ENCODE results near the gene ARAP2. TPM values are rescaled to one million over a fixed set of nuclear protein-coding genes. Genes with fewer than 3 reads are reported as not detected.
A peak's percentile ranks its signal among the peaks of the same experiment; 100 is the strongest.

ARAP2 gene
- total and polyA plus RNA-seq, 5 donors from 2014 or later, result 10.2 to 92.2 (median 14.6) TPM

GRCh38 chr4:36269533-36270173, 25.3 kb upstream of the ARAP2 start:
- Histone ChIP-seq H3K9me3 (ENCODE audit: control insufficient read depth in 2 of 2, low read length in 2 of 2) (no peaks in the 10 kb centered on the region), H3K4me1 (ENCODE audit: control insufficient read depth, insufficient read depth, low read length, poor library complexity, severe bottlenecking) (no peaks in the 10 kb centered on the region), H3K36me3 (ENCODE audit: control insufficient read depth, insufficient read depth, low read length) (no peaks in the 10 kb centered on the region), H3K4me3 (ENCODE audit: low read depth, low read length) (no peak overlapping the region), H3K27ac (ENCODE audit: insufficient read depth, low read length, poor library complexity, severe bottlenecking) (no peak overlapping the region), H3K27me3 (ENCODE audit: control insufficient read depth, insufficient read depth, low read length) (no peaks in the 10 kb centered on the region)
- Mint-ChIP-seq H3K36me3 (no peaks in the 10 kb centered on the region), H3K4me1 (peaks cover 10 to 25% (median 15%) of the 10 kb centered on the region in 4 donors), H3K9me3 (no peaks in the 10 kb centered on the region), H3K4me3 (no peak overlapping the region), H3K27me3 (peaks cover 4% of the 10 kb centered on the region), H3K27ac (peak overlapping the region in 1 of 3 donors; percentile 45)
- ATAC-seq (ENCODE audit: low read depth in 2 of 2) (no peak), DNase-seq (no peak)

GRCh38 chr4:36269101-36269500, 24.8 kb upstream of the ARAP2 start:
- Histone ChIP-seq H3K27ac (ENCODE audit: insufficient read depth, low read length, poor library complexity, severe bottlenecking) (no peak overlapping the region), H3K36me3 (ENCODE audit: control insufficient read depth, insufficient read depth, low read length) (no peaks in the 10 kb centered on the region), H3K9me3 (ENCODE audit: control insufficient read depth in 2 of 2, low read length in 2 of 2) (no peaks in the 10 kb centered on the region), H3K4me3 (ENCODE audit: low read depth, low read length) (no peak overlapping the region), H3K27me3 (ENCODE audit: control insufficient read depth, insufficient read depth, low read length) (no peaks in the 10 kb centered on the region), H3K4me1 (ENCODE audit: control insufficient read depth, insufficient read depth, low read length, poor library complexity, severe bottlenecking) (no peaks in the 10 kb centered on the region)
- DNase-seq (peak in 2 of 3 donors; percentile 22), ATAC-seq (ENCODE audit: low read depth in 2 of 2) (peak; percentile 60 to 72)
- Mint-ChIP-seq H3K27ac (peak overlapping the region in 2 of 3 donors; percentile 45 to 55), H3K36me3 (no peaks in the 10 kb centered on the region), H3K9me3 (no peaks in the 10 kb centered on the region), H3K27me3 (peaks cover 4% of the 10 kb centered on the region), H3K4me1 (peaks cover 10 to 25% (median 15%) of the 10 kb centered on the region in 4 donors), H3K4me3 (no peak overlapping the region)

- Histone ChIP-seq H3K27me3 (ENCODE audit: control insufficient read depth, insufficient read depth, low read length) (no peaks in the 10 kb centered on the region), H3K4me3 (ENCODE audit: low read depth, low read length) (no peak overlapping the region), H3K36me3 (ENCODE audit: control insufficient read depth, insufficient read depth, low read length) (no peaks in the 10 kb centered on the region), H3K27ac (ENCODE audit: insufficient read depth, low read length, poor library complexity, severe bottlenecking) (no peak overlapping the region), H3K9me3 (ENCODE audit: control insufficient read depth in 2 of 2, low read length in 2 of 2) (no peaks in the 10 kb centered on the region), H3K4me1 (ENCODE audit: control insufficient read depth, insufficient read depth, low read length, poor library complexity, severe bottlenecking) (no peaks in the 10 kb centered on the region)
- DNase-seq (peak in 1 of 3 donors; percentile 29), ATAC-seq (ENCODE audit: low read depth in 2 of 2) (peak in 1 of 2 donors; percentile 26)
- H3K9me3 Mint-ChIP-seq, result no peaks in the 10 kb centered on the region
- peak overlapping the region in 2 of 3 donors; percentile 12 to 40 for H3K27ac Mint-ChIP-seq
- peaks cover 4% of the 10 kb centered on the region for H3K27me3 Mint-ChIP-seq
- no peak overlapping the region for H3K4me3 Mint-ChIP-seq
- H3K36me3 Mint-ChIP-seq, result no peaks in the 10 kb centered on the region
- H3K4me1 Mint-ChIP-seq, result peaks cover 10 to 25% (median 15%) of the 10 kb centered on the region in 4 donors
Measured at GRCh38 chr4:36267486-36268268, 23.4 kb upstream of the ARAP2 start.

GRCh38 chr4:36264207-36264826, 20.0 kb upstream of the ARAP2 start:
- DNase-seq, result no peak
- Histone ChIP-seq H3K36me3 (ENCODE audit: control insufficient read depth, insufficient read depth, low read length) (no peaks in the 10 kb centered on the region), H3K27me3 (ENCODE audit: control insufficient read depth, insufficient read depth, low read length) (no peaks in the 10 kb centered on the region), H3K4me3 (ENCODE audit: low read depth, low read length) (no peak overlapping the region), H3K9me3 (ENCODE audit: control insufficient read depth in 2 of 2, low read length in 2 of 2) (no peaks in the 10 kb centered on the region), H3K27ac (ENCODE audit: insufficient read depth, low read length, poor library complexity, severe bottlenecking) (no peak overlapping the region), H3K4me1 (ENCODE audit: control insufficient read depth, insufficient read depth, low read length, poor library complexity, severe bottlenecking) (no peaks in the 10 kb centered on the region)
- Mint-ChIP-seq H3K9me3 (peaks cover 0 to 2% (median 0%) of the 10 kb centered on the region in 7 donors), H3K36me3 (no peaks in the 10 kb centered on the region), H3K4me1 (peaks cover 10 to 22% (median 14%) of the 10 kb centered on the region in 4 donors), H3K4me3 (no peak overlapping the region), H3K27me3 (no peaks in the 10 kb centered on the region), H3K27ac (no peak overlapping the region)
- ATAC-seq (ENCODE audit: low read depth in 2 of 2), result no peak

GRCh38 chr4:36260731-36261130, 16.4 kb upstream of the ARAP2 start:
- H3K9me3 Mint-ChIP-seq, result peaks cover 0 to 2% (median 0%) of the 10 kb centered on the region in 7 donors
- peaks cover 9 to 18% (median 10%) of the 10 kb centered on the region in 4 donors for H3K4me1 Mint-ChIP-seq
- DNase-seq (no peak), ATAC-seq (ENCODE audit: low read depth in 2 of 2) (no peak)
- Histone ChIP-seq H3K27ac (ENCODE audit: insufficient read depth, low read length, poor library complexity, severe bottlenecking) (no peak overlapping the region), H3K36me3 (ENCODE audit: control insufficient read depth, insufficient read depth, low read length) (no peaks in the 10 kb centered on the region), H3K4me3 (ENCODE audit: low read depth, low read length) (no peak overlapping the region), H3K4me1 (ENCODE audit: control insufficient read depth, insufficient read depth, low read length, poor library complexity, severe bottlenecking) (peaks cover 11% of the 10 kb centered on the region), H3K9me3 (ENCODE audit: control insufficient read depth in 2 of 2, low read length in 2 of 2) (no peaks in the 10 kb centered on the region), H3K27me3 (ENCODE audit: control insufficient read depth, insufficient read depth, low read length) (no peaks in the 10 kb centered on the region)
- no peaks in the 10 kb centered on the region for H3K27me3 Mint-ChIP-seq
- no peaks in the 10 kb centered on the region for H3K36me3 Mint-ChIP-seq
- no peak overlapping the region for H3K4me3 Mint-ChIP-seq
- no peak overlapping the region for H3K27ac Mint-ChIP-seq

- Histone ChIP-seq H3K27me3 (ENCODE audit: control insufficient read depth, insufficient read depth, low read length) (no peaks in the 10 kb centered on the region), H3K9me3 (ENCODE audit: control insufficient read depth in 2 of 2, low read length in 2 of 2) (no peaks in the 10 kb centered on the region), H3K36me3 (ENCODE audit: control insufficient read depth, insufficient read depth, low read length) (no peaks in the 10 kb centered on the region), H3K4me1 (ENCODE audit: control insufficient read depth, insufficient read depth, low read length, poor library complexity, severe bottlenecking) (peaks cover 19% of the 10 kb centered on the region), H3K4me3 (ENCODE audit: low read depth, low read length) (peak overlapping the region; percentile 37), H3K27ac (ENCODE audit: insufficient read depth, low read length, poor library complexity, severe bottlenecking) (peak overlapping the region; percentile 50)
- Mint-ChIP-seq H3K4me3 (peak overlapping the region in 3 of 4 donors; percentile 33 to 80 (median 67)), H3K36me3 (no peaks in the 10 kb centered on the region), H3K4me1 (peaks cover 14 to 56% (median 29%) of the 10 kb centered on the region in 4 donors), H3K9me3 (peaks cover 0 to under 1% (median 0%) of the 10 kb centered on the region in 7 donors), H3K27ac (peak overlapping the region; percentile 62 to 82 (median 78)), H3K27me3 (no peaks in the 10 kb centered on the region)
- DNase-seq (no peak), ATAC-seq (ENCODE audit: low read depth in 2 of 2) (no peak)
Measured at GRCh38 chr4:36256398-36256891, 12.1 kb upstream of the ARAP2 start.

- Mint-ChIP-seq H3K4me1 (peaks cover 14 to 56% (median 29%) of the 10 kb centered on the region in 4 donors), H3K27ac (peak overlapping the region; percentile 69 to 90 (median 87)), H3K36me3 (no peaks in the 10 kb centered on the region), H3K9me3 (no peaks in the 10 kb centered on the region), H3K27me3 (no peaks in the 10 kb centered on the region), H3K4me3 (peak overlapping the region; percentile 24 to 69 (median 51))
- H3K4me3 ChIP-seq (ENCODE audit: low read depth, low read length), result peak overlapping the region; percentile 37
- peak overlapping the region; percentile 50 for H3K27ac ChIP-seq (ENCODE audit: insufficient read depth, low read length, poor library complexity, severe bottlenecking)
- H3K4me1 ChIP-seq (ENCODE audit: control insufficient read depth, insufficient read depth, low read length, poor library complexity, severe bottlenecking), result peaks cover 19% of the 10 kb centered on the region
- DNase-seq, result peak; percentile 17 to 88 (median 79)
- no peaks in the 10 kb centered on the region for H3K27me3 ChIP-seq (ENCODE audit: control insufficient read depth, insufficient read depth, low read length)
- no peaks in the 10 kb centered on the region for H3K36me3 ChIP-seq (ENCODE audit: control insufficient read depth, insufficient read depth, low read length)
- H3K9me3 ChIP-seq (ENCODE audit: control insufficient read depth in 2 of 2, low read length in 2 of 2), result no peaks in the 10 kb centered on the region
- peak; percentile 96 for ATAC-seq (ENCODE audit: low read depth in 2 of 2)
Measured at GRCh38 chr4:36255577-36255976, 11.3 kb upstream of the ARAP2 start.
